Brain microvascular endothelial cell (primary cell): Measurements from ENCODE around the gene ROBO3.

Experiments
- DNase-seq: peaks from one replicate; pipeline ENCODE4 v3.0.0-alpha.2; 2020
- H3K27ac ChIP-seq: fragments of 250-450 bp; sonication (Bioruptor Pico); 2 replicates; pipeline ENCODE4 v1.5.1; 2020; ENCODE audit warnings: mild to moderate bottlenecking, moderate library complexity
- H3K27me3 ChIP-seq: fragments of 250-450 bp; sonication (Bioruptor Pico); replicated peaks from 2 replicates; pipeline ENCODE4 v1.5.1; 2020; ENCODE audit warnings: mild to moderate bottlenecking
- H3K36me3 ChIP-seq: fragments of 250-450 bp; sonication (Bioruptor Pico); replicated peaks from 2 replicates; pipeline ENCODE4 v1.5.1; 2020; ENCODE audit warnings: mild to moderate bottlenecking
- H3K4me3 ChIP-seq: 2 replicates; pipeline ENCODE4 v1.5.1; 2011; ENCODE audit warnings: low read depth, mild to moderate bottlenecking, control low read depth, low read length, moderate library complexity
- CTCF ChIP-seq: IDR thresholded peaks from 2 replicates; pipeline ENCODE4 v1.5.1; 2011; ENCODE audit warnings: low read depth, mild to moderate bottlenecking, moderate library complexity, low read length, control low read depth, inconsistent platforms; ENCODE audit errors: missing control alignments
- in situ Hi-C: cut with HindIII; loops from 2 replicates; pipeline ENCODE4 v1.10.0; 2017; ENCODE audit warnings: low sequenced_read_pairs, low pct_ligation_motif_present

Gene ROBO3

GRCh38 chr11:124928942-124929665, 63.9 kb downstream of the ROBO3 start:
- no peak for TF ChIP-seq CTCF
- no peak for DNase-seq
- in situ Hi-C loops = no loop called here
- no peak overlapping the region for H3K4me3 ChIP-seq
- H3K27me3 ChIP-seq = no peaks in the 10 kb centered on the region
- H3K36me3 ChIP-seq = no peaks in the 10 kb centered on the region
- no peak overlapping the region for H3K27ac ChIP-seq

GRCh38 chr11:124930799-124931198, 65.6 kb downstream of the ROBO3 start:
- Histone ChIP-seq H3K4me3 (no peak overlapping the region), H3K36me3 (no peaks in the 10 kb centered on the region), H3K27me3 (no peaks in the 10 kb centered on the region), H3K27ac (no peak overlapping the region)
- no peak for DNase-seq
- in situ Hi-C loops = no loop called here
- TF ChIP-seq CTCF = no peak
